Stimulated activated CD4-positive, alpha-beta T cell treated with anti-CD3 and anti-CD28 coated beads, Interleukin-1b, Interleukin-23, amount 100 ng/mL, for 48 hours (primary cell): ENCODE measurements around the gene YTHDF1.
"Not testable (repeated sequence)": the region's sequence is repeated elsewhere in the genome, so short reads cannot be mapped to it uniquely, and the experiment has no call there.

Experiments used
- DNase-seq: peaks from one replicate; pipeline ENCODE4 v3.0.0-alpha.2; 2020

YTHDF1 gene

GRCh38 chr20:63167026-63167917, 48.7 kb downstream of the YTHDF1 start:
- DNase-seq = no peak

- no peak for DNase-seq
These were observed 49.5 kb downstream of the YTHDF1 start for GRCh38 chr20:63166193-63167020.

GRCh38 chr20:63165356-63166192, 50.4 kb downstream of the YTHDF1 start:
- DNase-seq = no peak

GRCh38 chr20:63164484-63165355, 51.2 kb downstream of the YTHDF1 start:
- no peak for DNase-seq

GRCh38 chr20:63163596-63164483, 52.1 kb downstream of the YTHDF1 start:
- DNase-seq = no peak

- DNase-seq = no peak
These were observed 52.8 kb downstream of the YTHDF1 start for GRCh38 chr20:63163171-63163570.

- no peak for DNase-seq
These were observed 53.6 kb downstream of the YTHDF1 start for GRCh38 chr20:63162206-63162795.

GRCh38 chr20:63161176-63161651, 54.7 kb downstream of the YTHDF1 start:
- no peak for DNase-seq

- no peak for DNase-seq
These were observed 55.2 kb downstream of the YTHDF1 start for GRCh38 chr20:63160641-63161175.

- DNase-seq = no peak
These were observed 55.9 kb downstream of the YTHDF1 start for GRCh38 chr20:63159826-63160640.

- DNase-seq = not testable (repeated sequence)
These were observed 56.7 kb downstream of the YTHDF1 start for GRCh38 chr20:63159251-63159650.

GRCh38 chr20:63158845-63159244, 57.1 kb downstream of the YTHDF1 start:
- DNase-seq = no peak

- no peak for DNase-seq
These were observed 57.6 kb downstream of the YTHDF1 start for GRCh38 chr20:63158352-63158751.

GRCh38 chr20:63157431-63157830, 58.5 kb downstream of the YTHDF1 start:
- DNase-seq = not testable (repeated sequence)

- no peak for DNase-seq
These were observed 59.7 kb downstream of the YTHDF1 start for GRCh38 chr20:63156221-63156671.

GRCh38 chr20:63155266-63156165, 60.4 kb downstream of the YTHDF1 start:
- no peak for DNase-seq

- DNase-seq = no peak
These were observed 61.5 kb downstream of the YTHDF1 start for GRCh38 chr20:63154395-63154794.
